PFSK-1 (cell line): ENCODE measurements around the gene RNPEPL1.

Experiments used
- FOXP2 ChIP-seq: optimal IDR thresholded peaks from 2 replicates; pipeline ENCODE3; 2011; ENCODE audit warnings: borderline replicate concordance, control low read depth, inconsistent platforms; ENCODE audit not compliant: insufficient read depth; ENCODE audit errors: extremely low read length, extremely low read depth
- POLR2AphosphoS5 ChIP-seq: IDR thresholded peaks from 2 replicates; pipeline ENCODE4 v1.6.1; 2012; ENCODE audit warnings: low read depth, mild to moderate bottlenecking, control low read depth, low read length, moderate library complexity
- SIN3A ChIP-seq: IDR thresholded peaks from 2 replicates; pipeline ENCODE4 v1.6.1; 2012; ENCODE audit warnings: mild to moderate bottlenecking, low read length, moderate library complexity, borderline replicate concordance; ENCODE audit not compliant: insufficient read depth
- TAF1 ChIP-seq: IDR thresholded peaks from 2 replicates; pipeline ENCODE4 v1.6.1; 2012; ENCODE audit warnings: low read length, control low read depth, borderline replicate concordance; ENCODE audit not compliant: insufficient read depth
- TF ChIP-seq, protein P1 (sequence below), 2 experiments: IDR thresholded peaks; 2 replicates each; pipeline versions ENCODE4 v1.6.1 to v1.8.0; 2011 to 2012; ENCODE audit warnings: low read depth in 2 of 2, low read length in 2 of 2, control low read depth in 1 of 2, inconsistent platforms in 1 of 2, mild to moderate bottlenecking in 1 of 2, moderate library complexity in 1 of 2; ENCODE audit not compliant: insufficient read depth in 1 of 2

The RNPEPL1 gene

GRCh38 chr2:240529344-240529999 lies 38.8 kb upstream of the RNPEPL1 start:
- TF ChIP-seq FOXP2 (no peak), SIN3A (no peak), TAF1 (no peak), POLR2AphosphoS5 (no peak)
- TF ChIP-seq, protein P1, sequence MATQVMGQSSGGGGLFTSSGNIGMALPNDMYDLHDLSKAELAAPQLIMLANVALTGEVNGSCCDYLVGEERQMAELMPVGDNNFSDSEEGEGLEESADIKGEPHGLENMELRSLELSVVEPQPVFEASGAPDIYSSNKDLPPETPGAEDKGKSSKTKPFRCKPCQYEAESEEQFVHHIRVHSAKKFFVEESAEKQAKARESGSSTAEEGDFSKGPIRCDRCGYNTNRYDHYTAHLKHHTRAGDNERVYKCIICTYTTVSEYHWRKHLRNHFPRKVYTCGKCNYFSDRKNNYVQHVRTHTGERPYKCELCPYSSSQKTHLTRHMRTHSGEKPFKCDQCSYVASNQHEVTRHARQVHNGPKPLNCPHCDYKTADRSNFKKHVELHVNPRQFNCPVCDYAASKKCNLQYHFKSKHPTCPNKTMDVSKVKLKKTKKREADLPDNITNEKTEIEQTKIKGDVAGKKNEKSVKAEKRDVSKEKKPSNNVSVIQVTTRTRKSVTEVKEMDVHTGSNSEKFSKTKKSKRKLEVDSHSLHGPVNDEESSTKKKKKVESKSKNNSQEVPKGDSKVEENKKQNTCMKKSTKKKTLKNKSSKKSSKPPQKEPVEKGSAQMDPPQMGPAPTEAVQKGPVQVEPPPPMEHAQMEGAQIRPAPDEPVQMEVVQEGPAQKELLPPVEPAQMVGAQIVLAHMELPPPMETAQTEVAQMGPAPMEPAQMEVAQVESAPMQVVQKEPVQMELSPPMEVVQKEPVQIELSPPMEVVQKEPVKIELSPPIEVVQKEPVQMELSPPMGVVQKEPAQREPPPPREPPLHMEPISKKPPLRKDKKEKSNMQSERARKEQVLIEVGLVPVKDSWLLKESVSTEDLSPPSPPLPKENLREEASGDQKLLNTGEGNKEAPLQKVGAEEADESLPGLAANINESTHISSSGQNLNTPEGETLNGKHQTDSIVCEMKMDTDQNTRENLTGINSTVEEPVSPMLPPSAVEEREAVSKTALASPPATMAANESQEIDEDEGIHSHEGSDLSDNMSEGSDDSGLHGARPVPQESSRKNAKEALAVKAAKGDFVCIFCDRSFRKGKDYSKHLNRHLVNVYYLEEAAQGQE (IDR thresholded peaks at IDR 0.05; ENCODE audit: insufficient read depth in 1 of 2, low read depth in 2 of 2, low read length in 2 of 2), result no peak

GRCh38 chr2:240530181-240530580 lies 38.1 kb upstream of the RNPEPL1 start:
- TF ChIP-seq FOXP2, result no peak
- TF ChIP-seq TAF1, result no peak
- no peak for TF ChIP-seq SIN3A
- no peak for TF ChIP-seq POLR2AphosphoS5
- TF ChIP-seq, protein P1 (IDR thresholded peaks at IDR 0.05; ENCODE audit: insufficient read depth in 1 of 2, low read depth in 2 of 2, low read length in 2 of 2), result no peak

DNA sequence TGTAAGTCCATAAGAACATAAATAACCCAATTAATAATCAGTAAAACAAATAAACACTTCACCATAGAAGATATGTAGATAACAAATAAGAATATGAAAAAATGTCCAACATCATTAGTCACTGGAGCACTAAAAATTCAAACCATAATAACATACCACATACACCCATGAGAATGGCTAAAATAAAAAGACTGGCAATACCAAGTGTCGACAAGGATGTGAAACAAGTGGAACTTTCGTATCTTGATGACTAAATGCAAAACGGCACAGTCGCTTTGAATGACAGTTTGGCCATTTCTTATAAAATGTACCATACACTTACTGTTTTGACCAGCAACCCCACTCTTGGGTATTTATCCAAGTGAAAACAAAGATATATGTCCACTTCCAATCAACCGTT lies 37.2 kb upstream of the RNPEPL1 start:
- TF ChIP-seq POLR2AphosphoS5 (no peak), SIN3A (no peak), FOXP2 (no peak), TAF1 (no peak)
- TF ChIP-seq, protein P1 (IDR thresholded peaks at IDR 0.05; ENCODE audit: insufficient read depth in 1 of 2, low read depth in 2 of 2, low read length in 2 of 2), result no peak

DNA sequence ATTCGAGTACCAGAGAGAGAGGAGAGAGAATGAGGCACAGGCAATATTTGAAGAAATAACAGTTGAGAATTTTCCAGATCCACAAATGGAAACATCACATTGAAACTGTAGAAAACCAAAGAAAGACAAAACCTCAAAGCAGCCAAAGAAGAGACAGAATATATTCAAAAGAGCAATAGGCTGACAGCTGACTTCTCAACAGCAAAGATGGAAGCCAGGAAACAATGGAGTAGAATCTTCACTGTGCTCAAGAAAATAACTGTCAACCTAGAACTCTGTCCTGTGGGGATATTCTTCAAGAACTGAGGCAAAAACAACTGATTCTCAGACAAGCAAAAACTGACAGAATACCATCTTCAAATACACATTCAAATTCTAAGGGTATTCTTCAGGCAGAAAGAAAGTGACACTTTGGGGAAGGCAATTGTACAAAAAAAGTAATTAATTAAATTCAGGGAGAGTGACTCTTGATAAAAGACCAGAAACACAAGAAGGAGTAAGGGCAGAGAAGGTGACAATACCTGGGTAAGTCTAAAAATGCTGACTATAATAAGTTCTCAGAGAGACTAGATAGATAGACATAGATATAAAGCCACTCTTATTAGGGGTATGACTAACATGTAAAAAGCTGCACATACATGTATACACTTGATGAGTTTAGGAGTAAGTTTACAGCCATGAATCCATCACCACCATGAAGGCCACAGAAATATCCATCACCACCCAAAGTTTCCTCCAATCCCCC lies 36.1 kb upstream of the RNPEPL1 start:
- TF ChIP-seq, protein P1 (IDR thresholded peaks at IDR 0.05; ENCODE audit: insufficient read depth in 1 of 2, low read depth in 2 of 2, low read length in 2 of 2), result no peak
- TF ChIP-seq POLR2AphosphoS5 (no peak), FOXP2 (no peak), TAF1 (no peak), SIN3A (no peak)
